ENCODE data around the gene SGMS2.
"Not testable (repeated sequence)": the region's sequence is repeated elsewhere in the genome, so short reads cannot be mapped to it uniquely, and the experiment has no call there.

Gene SGMS2

DNA sequence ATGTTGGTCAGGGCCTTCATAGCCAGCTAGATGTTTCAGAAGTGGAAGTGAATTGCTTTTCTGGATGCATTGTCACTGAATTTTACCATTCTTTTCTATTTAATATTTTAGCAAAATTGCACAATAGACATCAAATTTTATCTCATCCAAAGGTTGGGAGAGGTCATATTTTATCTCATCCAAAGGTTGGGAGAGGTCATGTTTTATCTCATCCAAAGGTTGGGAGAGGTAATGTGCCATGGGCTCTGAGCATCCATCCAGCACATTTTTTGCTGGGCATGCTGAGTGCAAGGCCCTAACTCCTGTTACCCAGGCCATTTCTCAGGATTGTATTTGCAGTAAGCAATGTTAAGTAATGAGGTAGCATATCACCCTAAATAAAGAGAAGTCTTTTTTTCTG, 91.9 kb downstream of the SGMS2 start:
- no peak for DNase-seq

DNA sequence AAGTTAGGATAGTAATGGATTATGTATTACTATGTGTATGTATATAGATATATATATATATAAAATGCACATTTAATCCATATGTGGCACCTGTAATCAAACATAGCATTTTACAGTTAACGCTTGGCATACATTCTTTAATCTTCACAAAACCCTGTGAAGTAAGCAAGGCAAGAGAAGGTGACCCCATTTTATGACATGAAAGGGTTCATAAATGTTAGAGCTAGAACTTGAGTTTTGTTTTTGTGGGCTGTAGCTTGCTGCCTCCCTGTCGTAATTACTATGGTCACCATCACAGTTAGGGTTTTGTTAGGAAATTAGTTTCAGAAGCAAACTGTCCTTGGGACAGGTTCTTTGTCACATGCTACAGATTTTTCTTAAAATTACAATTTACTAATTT, 92.8 kb downstream of the SGMS2 start:
- no peak for DNase-seq

DNA sequence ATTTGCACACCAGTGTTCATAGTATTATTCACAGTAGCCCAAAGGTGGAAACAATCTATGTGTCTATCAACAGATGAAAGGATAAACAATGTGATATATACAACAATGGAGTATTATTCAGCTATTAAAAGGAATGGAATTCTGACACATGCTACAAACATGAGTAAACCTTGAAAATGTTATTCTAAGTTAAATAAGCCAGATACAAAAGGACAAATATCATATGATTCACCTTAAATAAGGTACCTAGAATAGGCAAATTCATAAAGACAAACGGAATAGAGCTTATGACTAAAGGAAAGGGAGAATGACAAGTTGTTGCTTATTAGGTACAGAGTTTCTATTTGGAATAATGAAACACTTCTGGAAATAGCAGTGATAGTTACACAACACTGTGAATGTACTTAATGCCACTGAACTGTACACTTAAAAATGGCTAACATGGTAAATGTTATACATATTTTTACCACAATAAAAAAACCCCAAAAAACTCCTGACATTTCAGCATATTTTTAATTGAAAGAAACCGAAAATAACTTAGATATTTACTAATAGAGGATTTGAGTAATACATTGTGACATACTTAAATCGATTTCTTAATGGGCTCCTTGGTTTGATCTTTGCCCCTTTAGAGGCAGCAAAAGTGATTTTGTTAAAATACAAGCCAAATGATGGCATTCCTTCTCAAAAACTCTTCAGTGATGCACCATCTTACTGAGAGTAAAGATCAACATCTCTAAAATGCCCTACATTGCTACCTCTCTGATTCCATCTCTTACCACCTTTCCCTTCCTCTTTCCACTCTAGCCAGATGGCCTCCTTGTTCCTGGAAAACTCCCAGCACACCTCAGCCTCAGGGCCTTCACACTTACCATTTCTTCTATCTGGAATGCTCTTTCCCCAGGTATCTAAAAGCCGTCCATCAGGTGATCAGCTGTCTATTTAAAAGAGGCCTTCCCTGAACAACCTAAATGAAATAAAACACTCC, 98.0 kb downstream of the SGMS2 start:
- no peak for DNase-seq

DNA sequence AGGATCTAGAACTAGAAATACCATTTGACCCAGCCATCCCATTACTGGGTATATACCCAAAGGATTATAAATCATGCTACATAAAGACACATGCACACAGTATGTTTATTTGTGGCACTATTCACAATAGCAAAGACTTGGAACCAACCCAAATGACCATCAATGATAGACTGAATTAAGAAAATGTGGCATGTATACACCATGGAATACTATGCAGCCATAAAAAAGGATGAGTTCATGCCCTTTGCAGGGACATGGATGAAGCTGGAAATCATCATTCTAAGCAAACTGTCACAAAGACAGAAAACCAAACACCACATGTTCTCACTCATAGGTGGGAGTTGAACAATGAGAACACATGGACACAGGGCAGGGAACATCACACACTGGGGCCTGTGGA, 101.0 kb downstream of the SGMS2 start:
- not testable (repeated sequence) for DNase-seq

DNA sequence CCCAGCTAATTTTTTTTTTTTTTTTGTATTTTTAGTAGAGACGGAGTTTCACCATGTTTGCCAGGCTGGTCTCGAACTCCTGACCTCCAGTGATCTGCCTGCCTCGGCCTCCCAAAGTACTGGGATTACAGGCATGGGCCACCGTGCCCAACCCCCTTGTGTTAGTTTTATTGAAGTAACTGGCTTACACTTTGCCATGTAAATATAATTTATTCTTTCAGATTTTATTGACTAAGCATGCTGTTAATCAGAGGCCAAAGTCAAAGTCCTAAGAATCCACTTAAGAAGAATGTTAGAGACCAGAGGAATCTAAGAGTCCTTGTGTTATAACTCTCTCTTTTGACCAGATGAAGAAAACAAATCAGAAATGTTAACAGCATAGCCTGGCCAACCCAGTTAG, 102.1 kb downstream of the SGMS2 start:
- DNase-seq = not testable (repeated sequence)

DNA sequence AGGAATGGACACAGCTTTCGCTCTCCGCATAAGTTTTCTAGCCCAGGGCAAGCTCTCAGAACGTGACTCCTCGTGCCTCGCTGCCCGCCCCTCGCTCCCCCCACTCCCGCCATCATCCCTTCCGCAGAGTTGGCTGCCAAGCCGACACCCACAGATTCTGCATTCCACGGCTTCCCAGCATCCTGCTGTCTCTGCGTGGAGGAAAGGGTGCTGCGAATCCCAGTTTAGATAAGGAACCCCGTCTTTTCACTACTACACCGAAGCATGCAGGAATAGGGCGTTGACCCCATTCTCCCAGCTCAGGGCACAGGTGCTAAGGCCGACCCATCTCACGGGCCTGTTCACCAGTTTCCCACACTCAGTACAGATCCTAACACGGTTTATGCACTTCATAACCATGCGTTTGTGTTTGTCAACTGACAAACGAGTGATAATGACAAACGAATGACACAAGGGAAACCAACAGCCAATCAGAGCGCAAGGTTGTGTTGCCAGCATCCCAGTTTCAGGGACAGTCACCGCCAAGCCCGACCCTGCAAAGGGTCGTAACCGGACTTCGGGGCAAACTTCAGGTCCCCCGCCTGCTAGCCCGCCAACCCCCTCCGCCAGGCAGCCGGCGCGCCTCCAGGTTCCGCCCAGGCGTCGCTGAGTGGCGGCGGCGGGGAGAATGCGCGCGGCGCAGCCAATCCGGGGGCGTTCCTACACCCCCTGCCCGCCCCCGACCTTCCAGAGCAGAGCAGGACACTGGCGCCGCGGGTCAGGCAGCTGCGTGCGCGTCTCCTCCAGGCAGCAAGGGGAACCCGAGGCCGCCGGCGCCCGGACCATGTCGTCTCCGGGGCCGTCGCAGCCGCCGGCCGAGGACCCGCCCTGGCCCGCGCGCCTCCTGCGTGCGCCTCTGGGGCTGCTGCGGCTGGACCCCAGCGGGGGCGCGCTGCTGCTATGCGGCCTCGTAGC, 106.4 kb downstream of the SGMS2 start, which contains the start of gene CYP2U1:
Gene CYP2U1 (plus strand): TSS at position 729 of the 954 bp plus-strand sequence. CDS start 95 bp downstream, at position 824.
- DNase-seq = peak; percentile 52

DNA sequence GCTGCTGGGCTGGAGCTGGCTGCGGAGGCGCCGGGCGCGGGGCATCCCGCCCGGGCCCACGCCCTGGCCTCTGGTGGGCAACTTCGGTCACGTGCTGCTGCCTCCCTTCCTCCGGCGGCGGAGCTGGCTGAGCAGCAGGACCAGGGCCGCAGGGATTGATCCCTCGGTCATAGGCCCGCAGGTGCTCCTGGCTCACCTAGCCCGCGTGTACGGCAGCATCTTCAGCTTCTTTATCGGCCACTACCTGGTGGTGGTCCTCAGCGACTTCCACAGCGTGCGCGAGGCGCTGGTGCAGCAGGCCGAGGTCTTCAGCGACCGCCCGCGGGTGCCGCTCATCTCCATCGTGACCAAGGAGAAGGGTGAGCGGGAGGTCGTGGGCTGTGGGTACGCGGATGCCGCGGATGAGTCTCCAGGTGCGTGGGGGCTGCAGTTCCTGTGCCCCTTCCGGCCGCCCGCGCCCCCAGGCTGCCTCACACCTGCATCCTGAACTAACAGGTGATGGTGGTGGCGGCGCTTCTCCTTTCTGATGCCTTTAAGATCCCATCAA, 107.1 kb downstream of the SGMS2 start:
- no peak for DNase-seq

DNA sequence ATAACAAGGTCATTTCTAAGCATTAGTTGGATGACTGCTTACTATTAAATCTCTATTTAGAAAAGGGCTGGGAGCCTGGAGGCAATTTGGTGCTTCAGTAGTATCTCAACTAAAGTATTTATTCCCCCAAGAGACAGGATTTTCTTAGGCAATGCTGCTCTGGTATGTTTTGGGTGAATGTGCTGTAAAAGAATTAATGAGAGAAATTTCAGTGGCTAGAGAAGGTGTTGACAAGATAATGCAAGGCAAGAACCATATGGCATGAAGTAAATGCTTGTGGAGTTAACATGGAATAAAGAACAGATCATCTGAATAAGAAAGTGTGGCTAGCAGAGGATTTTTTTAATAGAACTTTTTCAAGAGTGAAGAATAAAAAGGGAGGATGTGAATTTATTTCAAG, 110.5 kb downstream of the SGMS2 start:
- DNase-seq = no peak

DNA sequence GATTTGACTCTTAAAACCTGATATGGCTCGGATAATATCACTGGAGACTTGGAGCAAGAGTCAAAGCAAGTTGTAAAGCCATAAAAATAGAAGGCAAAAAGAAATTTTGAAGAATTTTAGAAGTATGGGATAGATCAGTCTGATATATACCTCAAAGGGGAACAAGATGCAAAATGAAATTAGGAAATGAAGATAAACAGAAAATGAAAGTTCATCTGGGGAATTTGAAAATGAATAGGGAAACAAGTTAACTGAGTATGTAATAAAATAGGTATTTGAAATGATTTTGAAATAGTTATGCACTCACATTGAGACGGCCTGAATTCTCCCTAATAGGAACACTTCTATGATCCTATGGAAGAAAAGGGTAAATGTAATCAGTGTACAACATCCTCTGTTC, 112.3 kb downstream of the SGMS2 start:
- DNase-seq = no peak

DNA sequence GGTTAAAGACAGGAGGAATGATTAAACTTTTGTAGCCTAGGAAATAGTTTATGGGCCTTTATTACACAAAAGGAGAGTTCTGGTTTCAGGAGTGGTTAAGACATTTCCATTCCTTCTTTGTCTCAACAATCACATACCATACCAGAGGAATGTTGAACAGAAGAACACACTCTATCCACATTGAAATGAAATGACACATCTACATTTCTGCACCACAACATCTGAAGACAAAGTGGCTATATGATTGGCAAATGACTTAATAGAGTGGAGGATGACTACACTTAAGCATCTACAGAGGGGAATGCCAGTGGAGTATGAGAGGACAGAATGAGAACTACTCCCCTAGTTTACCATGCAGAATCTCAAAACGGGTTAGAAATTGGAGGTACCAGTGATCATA, 114.6 kb downstream of the SGMS2 start:
- no peak for DNase-seq

DNA sequence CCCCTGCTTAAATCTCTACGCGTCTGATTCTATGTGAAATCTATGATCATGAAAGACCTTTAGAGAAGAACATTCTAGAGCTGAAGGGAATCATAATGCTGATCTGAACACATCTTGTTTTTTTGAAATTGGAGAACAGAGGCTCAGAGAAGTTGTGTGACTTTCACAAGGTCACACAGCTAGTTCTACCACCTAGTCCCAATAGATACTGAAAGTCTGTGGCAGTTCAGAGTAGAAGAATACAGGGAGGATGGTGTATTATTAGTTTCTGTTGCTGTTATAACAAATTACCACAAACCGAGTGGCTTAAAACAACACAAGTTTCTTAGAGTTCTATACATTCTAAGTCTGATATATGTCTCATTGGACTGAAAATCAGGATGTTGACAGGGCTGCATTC, 121.1 kb downstream of the SGMS2 start:
- DNase-seq = no peak

DNA sequence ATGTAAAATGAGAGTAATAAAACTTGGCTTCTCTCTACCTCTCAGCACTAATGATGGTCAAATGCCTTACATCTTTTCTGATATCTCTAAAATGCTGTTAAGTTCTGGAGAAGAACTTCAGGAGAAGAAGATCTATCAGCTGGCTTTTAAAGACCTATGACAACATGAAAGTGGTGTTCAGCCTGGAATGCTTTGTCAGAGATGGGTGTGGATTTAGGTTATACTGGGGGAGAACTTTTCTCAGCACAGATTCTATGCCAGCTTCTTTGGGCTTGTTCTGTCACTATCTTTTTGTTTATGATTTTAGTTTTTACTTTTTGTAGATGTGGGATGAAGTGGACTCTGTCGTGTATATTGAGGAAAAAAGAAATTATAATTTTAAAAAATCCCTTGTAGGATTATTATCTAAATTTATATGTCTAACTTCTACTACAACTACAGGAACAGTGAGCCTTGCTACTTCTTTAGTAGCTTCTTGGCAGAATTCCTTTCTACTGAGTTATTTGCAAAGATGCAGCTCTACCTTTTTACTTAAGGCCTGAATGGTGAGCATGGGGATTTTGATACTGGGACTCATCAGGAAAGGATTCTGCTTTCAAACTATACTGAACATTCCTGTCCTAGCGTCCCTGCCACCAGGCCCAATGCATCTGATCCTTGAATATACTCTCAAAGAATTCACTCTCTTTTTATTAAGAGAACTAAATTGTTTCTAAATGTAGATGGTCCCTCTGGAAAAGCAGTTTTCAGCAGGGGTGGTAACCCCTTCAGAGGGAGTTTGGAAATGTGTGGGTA, 126.2 kb downstream of the SGMS2 start:
- DNase-seq = no peak

DNA sequence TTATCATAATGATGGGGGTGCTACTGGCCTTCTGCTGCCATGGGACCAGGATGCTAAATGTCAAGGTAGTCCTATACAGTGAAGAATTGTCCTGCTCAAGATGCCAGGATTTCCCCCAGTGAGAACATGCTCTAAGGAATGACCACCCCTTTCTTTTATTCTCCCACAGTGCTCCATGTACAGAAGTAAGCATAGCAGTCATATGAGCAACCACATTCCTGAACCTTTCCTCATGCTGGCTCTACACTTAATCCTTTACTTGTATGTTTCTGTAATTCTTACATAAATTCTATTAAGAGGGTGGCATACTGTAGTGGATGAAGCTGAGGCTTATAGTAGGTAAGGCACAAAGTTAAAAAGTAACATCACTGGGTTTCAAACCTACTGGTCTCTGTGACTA, 126.8 kb downstream of the SGMS2 start:
- DNase-seq = no peak

DNA sequence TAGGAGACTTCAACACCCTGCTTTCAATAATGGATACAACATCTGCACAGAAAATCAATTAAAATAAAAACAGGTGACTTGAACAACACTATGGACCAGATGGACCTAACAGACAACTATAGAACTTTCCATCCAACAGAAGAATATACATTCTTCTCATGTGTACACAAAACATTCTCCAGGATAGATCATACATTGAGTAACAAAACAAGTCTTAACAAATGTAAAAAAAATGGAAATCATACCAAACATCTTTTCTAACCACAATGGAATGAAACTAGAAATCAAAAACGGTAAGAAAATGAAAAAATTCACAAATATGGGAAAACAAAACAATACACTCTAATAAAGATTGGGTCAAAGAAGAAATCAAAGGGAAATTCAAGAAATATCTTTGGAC, 131.3 kb downstream of the SGMS2 start:
- DNase-seq = no peak

Measured in NCI-H2171 (cell line).